ENCODE data around the gene PGAP1. TPM values are rescaled to one million over a fixed set of nuclear protein-coding genes. Genes with fewer than 3 reads are reported as not detected.
"Not testable (repeated sequence)": the region's sequence is repeated elsewhere in the genome, so short reads cannot be mapped to it uniquely, and the experiment has no call there.

Gene PGAP1
- total RNA-seq, 1 experiment from 2014 or later, result 7.1 TPM

GRCh38 chr2:196905365-196905764 lies 21.1 kb downstream of the PGAP1 start:
- not testable (repeated sequence) for H3K4me3 ChIP-seq (replicated peaks in 1 of 2; ENCODE audit: low read depth in 1 of 2, low read length in 2 of 2); H3K9ac ChIP-seq (ENCODE audit: low read length); DNase-seq (ENCODE audit: low read depth, low spot score)

DNA sequence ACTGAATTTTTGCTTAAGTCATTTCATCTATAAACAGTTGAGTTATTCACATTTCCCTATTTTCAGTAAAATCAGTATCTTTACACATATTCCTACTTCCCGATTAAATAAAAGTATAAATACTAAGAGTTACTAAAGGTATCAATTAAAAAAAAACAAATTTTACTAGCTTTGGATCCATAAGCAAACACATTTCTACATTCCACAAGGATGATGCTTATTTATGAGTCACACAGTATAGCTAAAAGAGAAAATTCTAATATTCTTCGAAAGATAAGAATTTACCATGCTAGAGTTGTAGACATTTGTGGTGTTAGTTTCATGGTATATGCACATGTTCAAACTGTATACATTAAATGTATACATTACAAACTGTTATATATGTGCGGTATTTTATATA lies 23.7 kb downstream of the PGAP1 start:
- H3K27ac ChIP-seq (ENCODE audit: low read depth, low read length), result no peak overlapping the region
- H3K4me1 ChIP-seq (ENCODE audit: control insufficient read depth in 1 of 2, insufficient read depth in 2 of 2, low read length in 2 of 2), result no peaks in the 10 kb centered on the region; a peak in 1 of 4 replicates
- H3K4me3 ChIP-seq (replicated peaks in 1 of 2; ENCODE audit: low read depth in 1 of 2, low read length in 2 of 2), result no peak overlapping the region
- H3K79me2 ChIP-seq (ENCODE audit: insufficient read depth, low read length), result no peaks in the 10 kb centered on the region
- H4K20me1 ChIP-seq (ENCODE audit: insufficient read depth), result no peaks in the 10 kb centered on the region
- H3K4me2 ChIP-seq (ENCODE audit: low read length), result no peak overlapping the region
- POLR2A ChIA-PET, result interaction anchor here (0.8 kb wide), 1 partner anchor 1369 kb away, joined by 4 read pairs; no protein-coding TSS in a partner anchor
- BruUV-seq (replicated peaks), result no TSS peak
- H3K9me3 ChIP-seq (ENCODE audit: control insufficient read depth in 1 of 2, insufficient read depth in 1 of 2, low read depth in 1 of 2, low read length in 2 of 2), result no peaks in the 10 kb centered on the region
- no peaks in the 10 kb centered on the region for H3K27me3 ChIP-seq (ENCODE audit: insufficient read depth, low read length)
- no peak for ATAC-seq
- RAD21 ChIA-PET (ENCODE audit: low non-redundant PET in 1 of 2, low total read pairs in 2 of 2, uncharacterized antibody in 2 of 2, unreplicated experiment in 2 of 2), result no interaction called here
- intact Hi-C loops (cut with micrococcal nuclease), result no loop called here
- no peak for DNase-seq (ENCODE audit: low read depth, low spot score)
- H2AFZ ChIP-seq (ENCODE audit: low read depth, low read length, poor library complexity, severe bottlenecking), result no peak overlapping the region
- H3K9me2 ChIP-seq (ENCODE audit: insufficient read depth), result no peaks in the 10 kb centered on the region
- no peak for TF ChIP-seq SP1 (IDR thresholded peaks at IDR 0.05; ENCODE audit: low read depth)
- TF ChIP-seq POLR2AphosphoS5 (IDR thresholded peaks at IDR 0.05; ENCODE audit: low read depth, low read length), result no peak
- TF ChIP-seq TCF7L2 (IDR thresholded peaks at IDR 0.05; ENCODE audit: borderline replicate concordance, extremely low read depth, insufficient read depth, insufficient read length), result no peak
- TF ChIP-seq CBX3 (IDR thresholded peaks at IDR 0.05; ENCODE audit: low read depth), result no peak
- CTCF ChIA-PET, result no interaction called here
- H3K36me3 ChIP-seq (ENCODE audit: control insufficient read depth in 1 of 2, insufficient read depth in 2 of 2, low read length in 2 of 2), result 0 out of 4 replicates have a peak, but pooled peaks cover 0 to 3% of the 10 kb centered on the region in 2 experiments
- H3K9ac ChIP-seq (ENCODE audit: low read length), result no peak overlapping the region

More at GRCh38 chr2:196905365-196905764, 21.1 kb downstream of the PGAP1 start:
- ATAC-seq; H3K4me2 ChIP-seq (ENCODE audit: low read length); H3K79me2 ChIP-seq (ENCODE audit: insufficient read depth, low read length); H3K36me3 ChIP-seq (ENCODE audit: control insufficient read depth in 1 of 2, insufficient read depth in 2 of 2, low read length in 2 of 2); RAD21 ChIA-PET (ENCODE audit: low non-redundant PET in 1 of 2, low total read pairs in 2 of 2, uncharacterized antibody in 2 of 2, unreplicated experiment in 2 of 2); H3K27me3 ChIP-seq (ENCODE audit: insufficient read depth, low read length); H3K9me2 ChIP-seq (ENCODE audit: insufficient read depth); H3K9me3 ChIP-seq (ENCODE audit: control insufficient read depth in 1 of 2, insufficient read depth in 1 of 2, low read depth in 1 of 2, low read length in 2 of 2); intact Hi-C loops (cut with micrococcal nuclease); H3K4me1 ChIP-seq (ENCODE audit: control insufficient read depth in 1 of 2, insufficient read depth in 2 of 2, low read length in 2 of 2); BruUV-seq (replicated peaks); H2AFZ ChIP-seq (ENCODE audit: low read depth, low read length, poor library complexity, severe bottlenecking); CTCF ChIA-PET; POLR2A ChIA-PET; H3K27ac ChIP-seq (ENCODE audit: low read depth, low read length); H4K20me1 ChIP-seq (ENCODE audit: insufficient read depth): not testable (repeated sequence)
